Measurements from ENCODE around the gene TPD52L2. TPM values are rescaled to one million over a fixed set of nuclear protein-coding genes. Genes with fewer than 3 reads are reported as not detected.

TPD52L2 gene
- total RNA-seq, 1 donor from 2014 or later: 161 TPM

DNA sequence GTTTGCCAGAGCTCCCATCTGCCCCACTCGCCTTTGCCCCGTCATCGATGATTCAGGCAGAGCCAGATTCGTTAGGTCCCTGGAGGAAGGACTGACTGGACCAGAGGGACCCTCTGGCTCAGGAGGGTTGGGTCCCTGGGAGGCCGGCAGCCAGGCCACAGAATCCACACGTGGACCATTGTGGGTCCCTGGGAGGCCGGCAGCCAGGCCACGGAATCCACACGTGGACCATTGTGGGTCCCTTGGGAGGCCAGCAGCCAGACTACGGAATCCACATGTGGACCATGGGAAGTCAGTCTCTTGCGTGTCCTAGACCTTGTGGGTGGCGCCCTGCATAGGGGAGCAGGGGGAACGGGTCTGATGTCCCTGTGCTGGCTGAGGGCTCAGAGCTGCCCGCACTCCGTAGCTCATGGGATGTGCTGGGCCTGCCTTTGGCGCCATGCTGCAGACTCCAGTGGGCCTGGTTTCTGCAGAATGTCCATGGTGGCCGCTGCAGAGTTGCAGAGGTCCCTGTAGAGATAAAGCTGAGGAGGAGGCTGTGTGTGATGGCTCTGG, 67.6 kb downstream of the TPD52L2 start:
- Histone ChIP-seq H3K4me1 (no peaks in the 10 kb centered on the region), H3K36me3 (peaks cover 63 to 77% of the 10 kb centered on the region in 2 donors), H3K27ac (no peak overlapping the region), H3K9me3 (no peaks in the 10 kb centered on the region), H3K4me3 (no peak overlapping the region), H3K27me3 (no peaks in the 10 kb centered on the region)
- TF ChIP-seq, protein P1, sequence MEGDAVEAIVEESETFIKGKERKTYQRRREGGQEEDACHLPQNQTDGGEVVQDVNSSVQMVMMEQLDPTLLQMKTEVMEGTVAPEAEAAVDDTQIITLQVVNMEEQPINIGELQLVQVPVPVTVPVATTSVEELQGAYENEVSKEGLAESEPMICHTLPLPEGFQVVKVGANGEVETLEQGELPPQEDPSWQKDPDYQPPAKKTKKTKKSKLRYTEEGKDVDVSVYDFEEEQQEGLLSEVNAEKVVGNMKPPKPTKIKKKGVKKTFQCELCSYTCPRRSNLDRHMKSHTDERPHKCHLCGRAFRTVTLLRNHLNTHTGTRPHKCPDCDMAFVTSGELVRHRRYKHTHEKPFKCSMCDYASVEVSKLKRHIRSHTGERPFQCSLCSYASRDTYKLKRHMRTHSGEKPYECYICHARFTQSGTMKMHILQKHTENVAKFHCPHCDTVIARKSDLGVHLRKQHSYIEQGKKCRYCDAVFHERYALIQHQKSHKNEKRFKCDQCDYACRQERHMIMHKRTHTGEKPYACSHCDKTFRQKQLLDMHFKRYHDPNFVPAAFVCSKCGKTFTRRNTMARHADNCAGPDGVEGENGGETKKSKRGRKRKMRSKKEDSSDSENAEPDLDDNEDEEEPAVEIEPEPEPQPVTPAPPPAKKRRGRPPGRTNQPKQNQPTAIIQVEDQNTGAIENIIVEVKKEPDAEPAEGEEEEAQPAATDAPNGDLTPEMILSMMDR (IDR thresholded peaks at IDR 0.05): no peak
- DNase-seq (ENCODE audit: low spot score in 2 of 2): no peak
- intact Hi-C loops (cut with DNase I): no loop called here

DNA sequence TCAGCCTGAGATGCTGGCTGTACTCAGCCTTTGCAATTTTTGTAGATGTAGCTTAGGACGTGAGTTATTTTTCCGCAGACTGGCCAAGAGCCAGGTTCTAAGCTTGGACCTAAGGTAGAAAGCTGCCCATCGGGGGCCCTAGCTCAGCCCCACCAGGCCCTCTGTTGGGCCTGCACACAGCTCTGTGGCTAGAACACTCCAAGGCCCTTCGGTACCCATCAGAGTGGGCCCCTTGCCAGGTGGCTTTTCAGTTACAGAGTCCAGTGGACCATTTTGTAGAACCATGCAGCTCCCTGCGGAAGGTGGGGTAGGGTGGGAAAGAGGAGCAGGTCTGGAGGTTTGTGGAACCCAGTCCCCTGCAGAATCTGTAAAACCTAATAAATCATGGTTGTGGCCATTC, 68.6 kb downstream of the TPD52L2 start:
- no peaks in the 10 kb centered on the region for H3K4me1 ChIP-seq
- H3K9me3 ChIP-seq: no peaks in the 10 kb centered on the region
- H3K27me3 ChIP-seq: no peaks in the 10 kb centered on the region
- no peak for DNase-seq (ENCODE audit: low spot score in 2 of 2)
- no peak overlapping the region for H3K27ac ChIP-seq
- intact Hi-C loops (cut with DNase I): no loop called here
- TF ChIP-seq, protein P1 (IDR thresholded peaks at IDR 0.05): no peak
- no peak overlapping the region for H3K4me3 ChIP-seq
- H3K36me3 ChIP-seq: peaks cover 58 to 77% of the 10 kb centered on the region in 2 donors

DNA sequence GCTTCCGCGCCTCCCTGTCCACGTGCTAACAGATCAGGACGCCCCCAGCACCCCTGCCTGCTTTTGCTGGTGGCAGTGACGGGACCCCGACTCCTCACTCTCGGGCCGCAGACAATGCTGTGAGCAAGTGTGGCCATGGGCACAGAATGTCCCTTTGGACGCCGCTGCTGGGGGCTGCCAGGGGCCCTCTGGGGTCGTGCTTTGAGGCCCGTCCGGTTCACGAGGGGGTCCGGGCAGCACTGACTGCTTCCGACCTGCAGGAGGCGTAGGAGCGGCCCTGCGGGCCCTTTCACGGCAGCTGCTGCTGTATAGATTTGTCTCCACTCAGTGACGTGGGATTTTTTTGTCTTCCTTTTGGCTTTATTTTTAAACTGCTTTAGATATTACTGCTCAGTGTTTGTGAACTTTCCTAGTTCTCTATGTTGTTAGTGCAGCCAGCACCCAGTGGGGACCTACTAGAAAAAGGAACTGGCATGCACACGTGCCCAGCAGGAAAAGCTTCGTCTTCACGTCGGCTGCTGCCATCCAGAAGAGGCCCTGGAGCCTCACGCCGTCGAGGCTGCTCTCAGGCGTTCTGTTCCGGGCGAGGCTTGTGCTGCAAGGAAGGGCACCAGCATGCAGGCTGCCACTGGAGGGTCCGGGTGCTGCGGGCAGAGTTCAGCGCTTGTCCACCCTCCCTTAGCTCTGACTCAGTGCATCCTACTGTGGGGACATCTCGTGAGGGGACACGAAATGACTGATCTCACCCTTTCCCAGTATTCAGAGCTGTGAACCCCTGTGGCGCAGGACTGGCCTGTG, 69.4 kb downstream of the TPD52L2 start:
- Histone ChIP-seq H3K4me1 (no peaks in the 10 kb centered on the region), H3K27ac (no peak overlapping the region), H3K36me3 (peaks cover 51 to 77% of the 10 kb centered on the region in 2 donors), H3K27me3 (no peaks in the 10 kb centered on the region), H3K4me3 (no peak overlapping the region), H3K9me3 (no peaks in the 10 kb centered on the region)
- no peak for DNase-seq (ENCODE audit: low spot score in 2 of 2)
- TF ChIP-seq, protein P1 (IDR thresholded peaks at IDR 0.05): peak in 1 of 3 experiments; percentile 10
- intact Hi-C loops (cut with DNase I): no loop called here

DNA sequence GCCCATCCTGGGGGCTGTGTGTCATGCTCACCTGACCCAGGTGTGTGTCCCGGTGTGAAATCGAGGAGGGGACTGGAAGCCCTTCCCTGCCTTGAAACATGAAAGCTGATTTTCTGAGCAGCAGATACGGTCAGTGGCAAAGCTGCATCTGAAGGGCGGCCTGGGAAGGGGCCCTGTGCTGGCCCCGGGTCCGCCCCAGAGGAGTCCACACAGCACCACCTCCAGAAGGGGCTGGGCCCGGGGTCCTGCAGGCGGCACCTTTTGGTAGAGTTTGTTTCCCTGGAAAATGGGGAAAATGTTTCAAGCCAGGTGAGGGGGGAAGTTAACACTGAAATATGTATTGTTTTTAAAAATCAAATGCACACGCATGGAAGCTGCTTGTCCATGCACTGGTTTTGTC, 70.4 kb downstream of the TPD52L2 start:
- no peak overlapping the region for H3K27ac ChIP-seq
- no peaks in the 10 kb centered on the region for H3K4me1 ChIP-seq
- DNase-seq (ENCODE audit: low spot score in 2 of 2): no peak
- no peaks in the 10 kb centered on the region for H3K9me3 ChIP-seq
- intact Hi-C loops (cut with DNase I): no loop called here
- TF ChIP-seq, protein P1 (IDR thresholded peaks at IDR 0.05): no peak
- H3K27me3 ChIP-seq: no peaks in the 10 kb centered on the region
- H3K36me3 ChIP-seq: peaks cover 51 to 77% of the 10 kb centered on the region in 2 donors
- no peak overlapping the region for H3K4me3 ChIP-seq

DNA sequence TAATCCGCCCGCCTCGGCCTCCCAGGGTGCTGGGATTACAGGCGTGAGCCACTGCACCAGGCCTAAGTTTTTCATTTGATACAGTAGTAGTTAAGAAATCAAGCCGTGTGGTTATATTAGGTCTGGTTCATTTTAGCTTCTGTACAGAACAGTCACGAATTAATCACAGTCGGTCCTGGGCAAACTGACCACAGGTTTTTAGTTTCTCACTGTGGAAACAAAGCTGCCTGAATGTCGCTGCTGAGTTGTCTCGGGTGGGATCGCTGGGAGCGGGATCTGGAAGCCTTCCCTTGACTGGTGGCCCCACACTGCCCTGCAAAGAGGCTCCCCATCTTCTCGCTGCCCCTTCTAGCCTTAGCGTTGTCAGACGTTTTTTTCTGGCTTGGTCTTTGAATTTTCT, 72.5 kb downstream of the TPD52L2 start:
- no peaks in the 10 kb centered on the region for H3K27me3 ChIP-seq
- H3K9me3 ChIP-seq: no peaks in the 10 kb centered on the region
- DNase-seq (ENCODE audit: low spot score in 2 of 2): no peak
- H3K4me3 ChIP-seq: no peak overlapping the region
- TF ChIP-seq, protein P1 (IDR thresholded peaks at IDR 0.05): no peak
- H3K4me1 ChIP-seq: no peaks in the 10 kb centered on the region
- H3K36me3 ChIP-seq: peaks cover 38 to 65% of the 10 kb centered on the region in 2 donors
- no peak overlapping the region for H3K27ac ChIP-seq
- intact Hi-C loops (cut with DNase I): no loop called here
